DOHH2 (cell line): ENCODE measurements around the gene MIS18A.

Experiments
- EZH2phosphoT487 ChIP-seq: fragments of 200-600 bp; sonication (generic); IDR thresholded peaks from 2 replicates; pipeline ENCODE4 v1.6.1; 2017; ENCODE audit warnings: borderline replicate concordance, mild to moderate bottlenecking, antibody characterized with exemption, low read length, moderate library complexity, mixed read lengths
- TF ChIP-seq, protein P1 (sequence below): fragments of 200-600 bp; sonication (generic); IDR thresholded peaks from one replicate; pipeline ENCODE4 v1.5.1; 2014; ENCODE audit warnings: antibody characterized with exemption, mild to moderate bottlenecking, low read depth, low read length; ENCODE audit not compliant: poor library complexity, severe bottlenecking

DNA sequence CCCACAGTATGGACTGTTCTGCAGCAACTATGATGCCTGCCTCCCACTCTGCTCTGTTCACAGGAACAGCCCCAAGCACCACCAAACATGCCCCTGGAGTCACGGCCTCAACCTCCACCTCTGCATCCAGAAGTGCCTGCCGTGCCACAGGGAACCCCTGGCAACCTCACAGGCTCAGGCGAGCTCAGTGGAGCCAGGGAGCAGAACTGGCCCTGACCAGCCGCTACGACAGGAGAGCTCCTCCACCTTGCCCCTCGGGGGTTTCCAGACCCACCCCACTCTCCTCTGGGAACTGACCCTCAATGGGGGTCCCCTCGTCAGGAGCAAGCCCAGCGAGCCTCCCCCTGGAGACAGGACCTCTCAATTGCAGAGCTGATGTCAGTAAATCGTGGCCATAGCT lies 32.8 kb upstream of the MIS18A start:
- TF ChIP-seq, protein P1, sequence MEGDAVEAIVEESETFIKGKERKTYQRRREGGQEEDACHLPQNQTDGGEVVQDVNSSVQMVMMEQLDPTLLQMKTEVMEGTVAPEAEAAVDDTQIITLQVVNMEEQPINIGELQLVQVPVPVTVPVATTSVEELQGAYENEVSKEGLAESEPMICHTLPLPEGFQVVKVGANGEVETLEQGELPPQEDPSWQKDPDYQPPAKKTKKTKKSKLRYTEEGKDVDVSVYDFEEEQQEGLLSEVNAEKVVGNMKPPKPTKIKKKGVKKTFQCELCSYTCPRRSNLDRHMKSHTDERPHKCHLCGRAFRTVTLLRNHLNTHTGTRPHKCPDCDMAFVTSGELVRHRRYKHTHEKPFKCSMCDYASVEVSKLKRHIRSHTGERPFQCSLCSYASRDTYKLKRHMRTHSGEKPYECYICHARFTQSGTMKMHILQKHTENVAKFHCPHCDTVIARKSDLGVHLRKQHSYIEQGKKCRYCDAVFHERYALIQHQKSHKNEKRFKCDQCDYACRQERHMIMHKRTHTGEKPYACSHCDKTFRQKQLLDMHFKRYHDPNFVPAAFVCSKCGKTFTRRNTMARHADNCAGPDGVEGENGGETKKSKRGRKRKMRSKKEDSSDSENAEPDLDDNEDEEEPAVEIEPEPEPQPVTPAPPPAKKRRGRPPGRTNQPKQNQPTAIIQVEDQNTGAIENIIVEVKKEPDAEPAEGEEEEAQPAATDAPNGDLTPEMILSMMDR, result no peak
- no peak for TF ChIP-seq EZH2phosphoT487
